ENCODE data around the gene WDR18.

The WDR18 gene

GRCh38 chr19:991932-992669, 8.0 kb downstream of the WDR18 start:
- no peak for DNase-seq

- DNase-seq = no peak
Observed at GRCh38 chr19:992670-993055, 8.5 kb downstream of the WDR18 start.

DNA sequence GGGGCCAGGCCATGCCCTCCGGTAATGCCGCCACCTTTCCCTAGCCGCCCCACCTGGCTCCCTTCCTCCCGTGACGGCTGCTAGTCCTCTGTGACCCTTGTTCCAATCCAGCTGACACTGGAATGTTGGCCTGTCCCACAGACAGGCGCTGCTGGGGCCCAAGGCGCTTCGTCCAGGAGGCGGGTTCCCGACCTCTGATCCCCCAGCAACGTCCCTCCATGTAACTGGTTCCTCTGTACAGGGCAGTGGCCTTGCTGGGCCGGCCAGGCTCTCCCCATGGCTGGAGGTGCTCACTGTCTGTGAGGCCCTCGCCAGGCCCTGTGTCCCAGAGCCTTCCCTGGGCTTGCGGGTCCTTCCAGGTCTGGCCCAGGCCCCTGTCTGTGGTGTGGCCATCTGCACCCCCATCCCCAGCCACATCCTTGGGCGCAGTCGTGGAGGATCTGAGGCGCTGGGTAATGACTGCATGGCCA, 9.3 kb downstream of the WDR18 start:
- no peak for DNase-seq

DNA sequence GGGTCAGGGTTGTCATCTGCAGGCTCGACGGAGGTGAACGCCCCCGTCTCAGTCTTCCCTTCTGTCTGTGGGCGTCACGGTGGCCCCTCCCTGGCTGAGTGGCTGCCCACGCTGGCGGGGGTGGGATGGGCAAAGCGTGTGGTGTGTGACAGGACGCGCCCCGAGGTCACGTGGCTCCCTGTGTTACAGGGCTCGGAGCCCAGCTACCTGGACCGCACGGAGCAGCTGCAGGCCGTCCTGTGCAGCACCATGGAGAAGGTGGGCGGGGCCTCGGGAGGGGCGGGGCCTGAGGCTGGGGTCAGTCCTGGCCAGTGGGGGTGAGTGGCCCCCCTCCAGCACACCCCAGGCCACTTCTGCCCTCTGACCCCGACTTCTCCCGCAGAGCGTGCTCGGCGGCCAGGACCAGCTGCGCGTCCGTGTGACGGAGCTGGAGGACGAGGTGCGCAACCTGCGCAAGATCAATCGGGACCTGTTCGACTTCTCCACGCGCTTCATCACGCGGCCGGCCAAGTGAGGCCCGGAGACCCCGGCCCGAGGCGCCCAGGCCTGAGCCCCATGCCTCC, 9.8 kb downstream of the WDR18 start:
- DNase-seq = no peak

DNA sequence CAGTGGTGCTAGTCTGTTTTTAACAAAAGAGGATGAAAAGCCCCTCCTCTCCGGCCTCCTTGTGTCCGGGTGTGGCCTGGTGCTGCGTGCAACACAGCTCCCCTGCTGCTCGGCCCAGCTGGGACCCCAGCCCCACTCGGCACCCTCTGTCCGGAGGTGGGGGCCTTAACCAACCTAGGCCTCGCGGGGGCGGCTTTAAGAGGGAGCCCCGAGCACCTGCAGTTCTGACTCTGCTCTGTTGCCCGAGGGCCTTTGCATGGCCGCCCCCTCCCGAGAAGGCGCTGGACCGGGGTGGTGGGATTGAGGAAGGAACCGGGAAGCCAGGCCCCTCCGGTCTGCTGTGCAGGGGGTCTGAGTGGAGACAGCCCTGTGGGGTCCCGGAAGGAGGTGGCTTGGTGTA, 10.4 kb downstream of the WDR18 start:
- no peak for DNase-seq

- DNase-seq = no peak
Observed at GRCh38 chr19:995051-995827, 11.1 kb downstream of the WDR18 start.

- peak; percentile 45 for DNase-seq
Observed at GRCh38 chr19:996051-996838, 12.1 kb downstream of the WDR18 start.

- no peak for DNase-seq
Observed at GRCh38 chr19:998064-998463, 13.9 kb downstream of the WDR18 start.

GRCh38 chr19:999379-999719, 15.2 kb downstream of the WDR18 start:
- no peak for DNase-seq

DNA sequence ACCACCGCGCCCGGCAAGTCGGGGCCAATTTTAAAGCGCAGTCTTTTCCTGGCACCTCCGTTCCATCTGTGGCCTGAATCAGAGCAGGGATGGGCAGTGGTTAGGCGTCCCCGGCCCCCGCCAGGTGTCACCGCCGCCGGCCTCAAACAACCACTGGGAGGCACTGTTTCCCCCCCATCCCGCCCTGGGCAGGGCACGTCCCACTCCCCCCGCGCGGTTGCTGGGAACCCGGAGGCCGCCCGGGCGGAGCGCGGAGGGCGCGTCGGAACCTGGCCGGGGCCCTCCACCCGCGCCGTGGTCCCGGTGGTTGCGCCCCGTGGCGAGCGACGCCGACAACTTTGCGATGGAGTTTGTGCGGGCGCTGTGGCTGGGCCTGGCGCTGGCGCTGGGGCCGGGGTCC, 15.9 kb downstream of the WDR18 start, which contains the start of gene GRIN3B:
TSS of gene GRIN3B (plus strand) at position 325 of the 400 bp plus-strand sequence. CDS start at position 344, 19 bp downstream.
- peak; percentile 31 for DNase-seq

DNA sequence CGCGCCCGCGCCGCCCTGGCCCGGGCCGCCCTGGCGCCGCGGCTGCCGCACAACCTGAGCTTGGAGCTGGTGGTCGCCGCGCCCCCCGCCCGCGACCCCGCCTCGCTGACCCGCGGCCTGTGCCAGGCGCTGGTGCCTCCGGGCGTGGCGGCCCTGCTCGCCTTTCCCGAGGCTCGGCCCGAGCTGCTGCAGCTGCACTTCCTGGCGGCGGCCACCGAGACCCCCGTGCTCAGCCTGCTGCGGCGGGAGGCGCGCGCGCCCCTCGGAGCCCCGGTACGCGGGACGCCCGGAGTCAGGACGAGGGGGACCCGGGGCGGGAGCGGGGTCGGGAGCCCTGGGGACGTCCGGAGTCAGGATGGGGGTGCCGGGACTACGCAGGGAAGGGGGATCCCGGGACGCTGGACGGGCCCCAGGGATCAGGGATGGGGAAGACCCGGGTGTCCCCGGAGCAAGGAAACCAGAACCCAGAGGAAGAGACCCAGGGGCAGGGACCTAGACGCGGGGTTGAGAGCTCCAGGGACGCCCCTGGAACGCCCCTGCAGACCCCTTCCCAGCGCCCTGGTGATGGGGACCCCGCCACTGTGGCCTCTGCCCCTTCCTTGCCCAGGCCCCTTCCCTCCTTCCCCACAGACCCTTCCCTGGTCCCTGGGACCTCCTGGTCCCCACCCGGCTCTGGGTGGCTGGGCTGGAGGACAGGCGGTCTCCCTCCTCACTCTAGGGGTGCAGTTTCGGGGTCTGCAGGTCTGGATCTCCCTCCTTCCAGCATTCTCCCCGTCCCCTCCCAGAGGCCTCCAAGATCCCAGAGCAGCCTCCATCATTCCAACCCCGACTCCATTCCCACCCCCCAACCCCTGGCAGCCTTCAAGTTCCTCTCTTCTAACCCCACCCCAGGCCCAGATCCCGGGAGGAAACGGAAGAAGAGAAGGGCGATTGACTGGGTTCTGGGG, 16.7 kb downstream of the WDR18 start:
- no peak for DNase-seq

DNA sequence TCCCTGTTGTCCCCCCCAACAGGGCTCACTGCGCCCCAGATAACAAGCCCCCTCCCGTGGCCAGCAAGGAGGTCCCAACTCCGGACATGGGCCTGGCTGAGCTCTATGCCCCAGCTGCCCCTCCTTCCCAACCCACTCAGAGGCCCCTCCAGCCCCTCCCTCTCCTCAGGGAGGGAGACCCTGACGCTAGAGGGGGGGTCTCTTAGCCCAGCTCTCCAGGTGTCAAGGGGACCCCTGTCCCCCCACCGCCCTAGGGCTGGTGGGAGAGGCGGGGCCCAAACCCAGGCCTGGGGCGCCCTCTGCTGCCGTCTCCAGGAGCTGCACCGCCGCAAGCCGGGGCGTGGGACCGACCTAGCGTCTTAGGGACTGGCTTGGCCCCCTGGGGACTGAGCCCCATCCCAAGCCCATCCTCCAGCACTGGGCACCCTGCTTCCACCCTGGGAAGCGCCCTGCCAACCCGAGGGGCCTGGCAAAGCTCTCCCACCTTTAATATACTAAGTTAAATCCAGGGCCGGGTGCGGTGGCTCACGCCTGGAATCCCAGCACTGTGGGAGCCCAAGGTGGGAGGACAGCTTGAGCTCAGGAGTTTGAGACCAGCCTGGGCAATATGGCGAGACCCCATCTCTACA, 17.5 kb downstream of the WDR18 start:
- DNase-seq = no peak

- no peak for DNase-seq
Observed at GRCh38 chr19:1002600-1002999, 18.5 kb downstream of the WDR18 start.

DNA sequence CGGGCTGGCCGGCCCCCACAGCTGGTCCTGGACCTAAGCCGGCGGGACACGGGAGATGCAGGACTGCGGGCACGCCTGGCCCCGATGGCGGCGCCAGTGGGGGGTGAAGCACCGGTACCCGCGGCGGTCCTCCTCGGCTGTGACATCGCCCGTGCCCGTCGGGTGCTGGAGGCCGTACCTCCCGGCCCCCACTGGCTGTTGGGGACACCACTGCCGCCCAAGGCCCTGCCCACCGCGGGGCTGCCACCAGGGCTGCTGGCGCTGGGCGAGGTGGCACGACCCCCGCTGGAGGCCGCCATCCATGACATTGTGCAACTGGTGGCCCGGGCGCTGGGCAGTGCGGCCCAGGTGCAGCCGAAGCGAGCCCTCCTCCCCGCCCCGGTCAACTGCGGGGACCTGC, 19.1 kb downstream of the WDR18 start:
- DNase-seq = no peak

DNA sequence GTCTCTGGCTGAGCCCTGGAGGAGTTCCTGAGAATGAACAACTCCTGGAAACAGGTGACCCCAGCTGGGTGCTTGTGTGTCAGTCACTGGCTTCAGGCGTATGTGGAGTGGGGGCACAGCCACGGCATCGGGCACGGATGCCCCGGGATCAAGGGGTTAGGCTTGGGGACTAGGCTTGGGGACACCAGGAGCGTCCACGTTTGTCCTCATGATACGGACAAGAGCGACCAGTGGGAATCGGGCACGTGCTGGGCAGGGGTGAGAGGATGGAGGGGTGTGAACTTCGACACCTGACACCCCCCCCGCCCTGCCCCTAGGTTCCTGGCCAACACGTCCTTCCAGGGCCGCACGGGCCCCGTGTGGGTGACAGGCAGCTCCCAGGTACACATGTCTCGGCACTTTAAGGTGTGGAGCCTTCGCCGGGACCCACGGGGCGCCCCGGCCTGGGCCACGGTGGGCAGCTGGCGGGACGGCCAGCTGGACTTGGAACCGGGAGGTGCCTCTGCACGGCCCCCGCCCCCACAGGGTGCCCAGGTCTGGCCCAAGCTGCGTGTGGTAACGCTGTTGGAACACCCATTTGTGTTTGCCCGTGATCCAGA, 20.2 kb downstream of the WDR18 start:
- DNase-seq = no peak

GRCh38 chr19:1004803-1005664, 20.9 kb downstream of the WDR18 start:
- no peak for DNase-seq

GRCh38 chr19:1006711-1007398, 22.7 kb downstream of the WDR18 start:
- no peak for DNase-seq

DNA sequence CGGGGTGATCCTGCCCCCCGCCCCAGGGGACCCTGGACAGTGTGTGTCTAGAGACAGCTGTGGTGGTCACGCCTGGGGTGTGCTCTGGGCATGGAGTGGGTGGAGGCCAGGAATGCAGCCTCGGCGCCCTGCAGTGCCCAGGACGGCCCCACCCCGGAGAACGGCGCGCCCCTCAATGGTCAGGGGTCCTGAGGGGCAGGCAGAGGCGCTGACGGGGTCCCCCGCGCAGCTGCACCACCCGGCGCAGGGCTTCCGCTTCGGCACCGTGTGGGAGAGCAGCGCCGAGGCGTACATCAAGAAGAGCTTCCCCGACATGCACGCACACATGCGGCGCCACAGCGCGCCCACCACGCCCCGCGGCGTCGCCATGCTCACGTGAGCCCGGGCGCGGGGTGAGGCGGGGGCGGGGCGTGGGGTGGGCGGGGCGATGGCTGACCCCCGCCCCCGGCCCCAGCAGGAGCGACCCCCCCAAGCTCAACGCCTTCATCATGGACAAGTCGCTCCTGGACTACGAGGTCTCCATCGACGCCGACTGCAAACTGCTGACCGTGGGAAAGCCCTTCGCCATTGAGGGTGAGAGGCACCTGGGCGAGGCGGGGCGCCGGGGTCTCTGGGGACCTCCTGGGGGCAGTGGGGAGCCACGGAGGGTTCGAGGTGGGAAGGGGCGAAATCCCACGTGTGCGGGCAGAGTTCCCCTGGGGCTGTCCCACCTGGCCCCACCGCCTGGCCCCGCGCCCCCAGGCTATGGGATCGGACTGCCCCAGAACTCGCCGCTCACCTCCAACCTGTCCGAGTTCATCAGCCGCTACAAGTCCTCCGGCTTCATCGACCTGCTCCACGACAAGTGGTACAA, 23.5 kb downstream of the WDR18 start:
- DNase-seq = no peak

Measured in fibroblast of skin of abdomen (primary cell).